ENCODE results near the gene CTSH. TPM values are rescaled to one million over a fixed set of nuclear protein-coding genes. Genes with fewer than 3 reads are reported as not detected.

CTSH gene
- total RNA-seq, 1 donor from 2014 or later, result 5.7 TPM

- Mint-ChIP-seq H3K4me1 (ENCODE audit: low read depth, unreplicated experiment) (peaks cover 47% of the 10 kb centered on the region), H3K4me3 (ENCODE audit: unreplicated experiment) (no peak overlapping the region), H3K27me3 (ENCODE audit: low read depth, unreplicated experiment) (no peaks in the 10 kb centered on the region), H3K36me3 (ENCODE audit: low read depth, unreplicated experiment) (no peaks in the 10 kb centered on the region), H3K9me3 (ENCODE audit: unreplicated experiment) (no peaks in the 10 kb centered on the region), H3K27ac (ENCODE audit: unreplicated experiment) (no peak overlapping the region)
- Histone ChIP-seq H3K9me3 (ENCODE audit: insufficient read depth, low read depth, low read length) (no peaks in the 10 kb centered on the region), H4K20me1 (ENCODE audit: insufficient read depth, low read length) (no peaks in the 10 kb centered on the region), H3K27me3 (ENCODE audit: insufficient read depth, low read length) (no peaks in the 10 kb centered on the region), H3K9ac (ENCODE audit: low read length) (no peak overlapping the region), H2AFZ (ENCODE audit: low read depth, low read length) (no peak overlapping the region), H3K4me3 (ENCODE audit: insufficient read depth, low read depth, low read length) (no peak overlapping the region), H3K4me2 (ENCODE audit: low read length) (no peak overlapping the region), H3K4me1 (ENCODE audit: insufficient read depth, low read length) (peaks cover 22% of the 10 kb centered on the region), H3K27ac (ENCODE audit: low read depth, low read length) (no peak overlapping the region), H3K36me3 (ENCODE audit: insufficient read depth, low read length) (no peaks in the 10 kb centered on the region), H3K79me2 (ENCODE audit: insufficient read depth, low read length) (no peaks in the 10 kb centered on the region)
- TF ChIP-seq EZH2 (IDR thresholded peaks at IDR 0.05; ENCODE audit: insufficient read depth, low read length) (no peak), CTCF (IDR thresholded peaks at IDR 0.05; ENCODE audit: insufficient read depth, low read depth, low read length) (no peak)
- FAIRE-seq, result no peak
- no peak for DNase-seq (ENCODE audit: low read depth)
These were observed 48.5 kb upstream of the CTSH start for GRCh38 chr15:78993257-78993930.

GRCh38 chr15:78992416-78993256 is 47.8 kb upstream of the CTSH start:
- FAIRE-seq (no peak), DNase-seq (ENCODE audit: low read depth) (no peak)
- no peaks in the 10 kb centered on the region for H3K36me3 Mint-ChIP-seq (ENCODE audit: low read depth, unreplicated experiment)
- H3K4me3 ChIP-seq (ENCODE audit: insufficient read depth, low read depth, low read length), result no peak overlapping the region
- H4K20me1 ChIP-seq (ENCODE audit: insufficient read depth, low read length), result no peaks in the 10 kb centered on the region
- no peaks in the 10 kb centered on the region for H3K9me3 ChIP-seq (ENCODE audit: insufficient read depth, low read depth, low read length)
- H3K4me1 ChIP-seq (ENCODE audit: insufficient read depth, low read length), result peaks cover 28% of the 10 kb centered on the region
- H3K27ac ChIP-seq (ENCODE audit: low read depth, low read length), result no peak overlapping the region
- H3K36me3 ChIP-seq (ENCODE audit: insufficient read depth, low read length), result no peaks in the 10 kb centered on the region
- no peak overlapping the region for H3K4me3 Mint-ChIP-seq (ENCODE audit: unreplicated experiment)
- no peak overlapping the region for H3K9ac ChIP-seq (ENCODE audit: low read length)
- H3K4me2 ChIP-seq (ENCODE audit: low read length), result no peak overlapping the region
- no peak overlapping the region for H2AFZ ChIP-seq (ENCODE audit: low read depth, low read length)
- no peak overlapping the region for H3K27ac Mint-ChIP-seq (ENCODE audit: unreplicated experiment)
- no peaks in the 10 kb centered on the region for H3K9me3 Mint-ChIP-seq (ENCODE audit: unreplicated experiment)
- H3K27me3 ChIP-seq (ENCODE audit: insufficient read depth, low read length), result no peaks in the 10 kb centered on the region
- peaks cover 54% of the 10 kb centered on the region for H3K4me1 Mint-ChIP-seq (ENCODE audit: low read depth, unreplicated experiment)
- H3K27me3 Mint-ChIP-seq (ENCODE audit: low read depth, unreplicated experiment), result no peaks in the 10 kb centered on the region
- no peaks in the 10 kb centered on the region for H3K79me2 ChIP-seq (ENCODE audit: insufficient read depth, low read length)
- TF ChIP-seq CTCF (IDR thresholded peaks at IDR 0.05; ENCODE audit: insufficient read depth, low read depth, low read length) (no peak), EZH2 (IDR thresholded peaks at IDR 0.05; ENCODE audit: insufficient read depth, low read length) (no peak)

Measured in astrocyte (in vitro differentiated cells and primary cell).